ENCODE data around the gene ZSCAN10.

DNA sequence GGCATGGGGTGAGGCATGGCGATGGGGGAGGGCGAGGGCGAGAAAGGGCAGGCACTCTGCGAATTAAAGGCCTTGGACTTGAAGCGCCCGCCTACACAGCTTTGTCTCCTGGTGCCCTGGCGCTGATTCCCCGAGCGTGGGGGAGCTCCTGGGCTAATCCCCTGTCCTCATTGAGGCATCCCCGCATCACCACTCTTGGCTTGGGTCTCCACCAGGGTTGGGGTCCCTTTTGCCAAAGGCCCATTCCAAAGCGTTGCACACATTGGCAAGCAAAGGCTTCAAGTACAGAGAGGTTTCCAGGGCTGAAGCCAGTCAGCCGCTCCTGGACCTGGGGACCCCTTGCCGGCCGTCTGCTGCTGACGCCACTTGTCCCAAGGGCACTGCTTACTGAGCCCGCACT lies 21.3 kb upstream of the ZSCAN10 start:
- TF ChIP-seq, protein P1, sequence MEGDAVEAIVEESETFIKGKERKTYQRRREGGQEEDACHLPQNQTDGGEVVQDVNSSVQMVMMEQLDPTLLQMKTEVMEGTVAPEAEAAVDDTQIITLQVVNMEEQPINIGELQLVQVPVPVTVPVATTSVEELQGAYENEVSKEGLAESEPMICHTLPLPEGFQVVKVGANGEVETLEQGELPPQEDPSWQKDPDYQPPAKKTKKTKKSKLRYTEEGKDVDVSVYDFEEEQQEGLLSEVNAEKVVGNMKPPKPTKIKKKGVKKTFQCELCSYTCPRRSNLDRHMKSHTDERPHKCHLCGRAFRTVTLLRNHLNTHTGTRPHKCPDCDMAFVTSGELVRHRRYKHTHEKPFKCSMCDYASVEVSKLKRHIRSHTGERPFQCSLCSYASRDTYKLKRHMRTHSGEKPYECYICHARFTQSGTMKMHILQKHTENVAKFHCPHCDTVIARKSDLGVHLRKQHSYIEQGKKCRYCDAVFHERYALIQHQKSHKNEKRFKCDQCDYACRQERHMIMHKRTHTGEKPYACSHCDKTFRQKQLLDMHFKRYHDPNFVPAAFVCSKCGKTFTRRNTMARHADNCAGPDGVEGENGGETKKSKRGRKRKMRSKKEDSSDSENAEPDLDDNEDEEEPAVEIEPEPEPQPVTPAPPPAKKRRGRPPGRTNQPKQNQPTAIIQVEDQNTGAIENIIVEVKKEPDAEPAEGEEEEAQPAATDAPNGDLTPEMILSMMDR (IDR thresholded peaks at IDR 0.05; ENCODE audit: low read length): no peak
- TF ChIP-seq EZH2 (optimal IDR thresholded peaks at IDR 0.05; ENCODE audit: low read depth, low read length) (no peak), EZH2phosphoT487 (IDR thresholded peaks at IDR 0.05; ENCODE audit: low read length) (no peak)

All from MM.1S (cell line).